Esophagus squamous epithelium (tissue), 4 donors: ENCODE measurements around the gene TRIB2.

Experiments used
- CTCF ChIP-seq, 6 experiments: fragments of 450-650 bp in 4 of 6; fragments of 200-600 bp in 2 of 6; sonication (generic) in 2 of 6; IDR thresholded peaks; one replicate each; pipeline ENCODE4 v1.5.1; 2016 to 2019; ENCODE audit warnings: antibody characterized with exemption in 6 of 6, mild to moderate bottlenecking in 4 of 6, moderate library complexity in 4 of 6
- POLR2A ChIP-seq, 4 donors: fragments of 450-650 bp; IDR thresholded peaks; one replicate each; pipeline ENCODE4 v1.6.1; 2017; ENCODE audit warnings: antibody characterized with exemption in 4 of 4, mild to moderate bottlenecking in 4 of 4, moderate library complexity in 3 of 4

GRCh38 chr2:12763486-12763885 lies 46.8 kb downstream of the TRIB2 start:
- TF ChIP-seq CTCF (IDR thresholded peaks at IDR 0.05) (no peak), POLR2A (IDR thresholded peaks at IDR 0.05) (no peak)
